ENCODE data around the gene OIP5. TPM values are rescaled to one million over a fixed set of nuclear protein-coding genes. Genes with fewer than 3 reads are reported as not detected.

Gene OIP5
- polyA plus RNA-seq, 1 donor (not counting 4 experiments of a cell fraction or from before 2014, with no cell fraction given): 9.8 TPM

- Histone ChIP-seq H3K4me2 (ENCODE audit: control insufficient read depth, extremely low read depth, insufficient read depth, low read depth, low read length) (no peak overlapping the region), H3K4me1 (ENCODE audit: control insufficient read depth, extremely low read depth, insufficient read depth, low read length) (no peaks in the 10 kb centered on the region), H3K9me3 (ENCODE audit: control insufficient read depth, low read depth, low read length) (no peaks in the 10 kb centered on the region), H3K79me2 (ENCODE audit: control insufficient read depth, insufficient read depth, low read length) (peaks cover 23% of the 10 kb centered on the region), H2AFZ (ENCODE audit: control insufficient read depth, low read length) (no peak overlapping the region), H3K27ac (ENCODE audit: control insufficient read depth, insufficient read depth, low read length) (no peak overlapping the region), H3K4me3 (ENCODE audit: control insufficient read depth in 2 of 3, extremely low read depth in 1 of 3, insufficient read depth in 2 of 3, low read depth in 1 of 3, low read length in 3 of 3) (no peak overlapping the region), H3K9ac (ENCODE audit: control insufficient read depth, extremely low read depth, insufficient read depth, low read length) (no peak overlapping the region), H4K20me1 (ENCODE audit: control insufficient read depth, extremely low read depth, insufficient read depth, low read length) (peaks cover 2% of the 10 kb centered on the region), H3K27me3 (ENCODE audit: control insufficient read depth, extremely low read depth, insufficient read depth, low read length) (no peaks in the 10 kb centered on the region), H3K9me1 (ENCODE audit: control insufficient read depth, extremely low read depth, insufficient read depth, low read length) (no peaks in the 10 kb centered on the region), H3K36me3 (ENCODE audit: control insufficient read depth in 2 of 2, extremely low read depth in 1 of 2, insufficient read depth in 2 of 2, low read length in 2 of 2) (peaks cover 4 to 13% of the 10 kb centered on the region in 2 experiments)
- no peak for TF ChIP-seq EZH2 (IDR thresholded peaks at IDR 0.05; ENCODE audit: low read length)
- no peak for DNase-seq (ENCODE audit: low read depth, low spot score)
- dilution Hi-C loops (cut with MboI; ENCODE audit: extremely low pct_ligation_motif_present, low sequenced_read_pairs): no loop called here
- no peak for FAIRE-seq
These were observed 39.9 kb downstream of the OIP5 start for GRCh38 chr15:41292521-41292920.

GRCh38 chr15:41291065-41291631 is 41.2 kb downstream of the OIP5 start:
- H3K9ac ChIP-seq (ENCODE audit: control insufficient read depth, extremely low read depth, insufficient read depth, low read length): no peak overlapping the region
- H2AFZ ChIP-seq (ENCODE audit: control insufficient read depth, low read length): no peak overlapping the region
- dilution Hi-C loops (cut with MboI; ENCODE audit: extremely low pct_ligation_motif_present, low sequenced_read_pairs): no loop called here
- FAIRE-seq (no peak), DNase-seq (ENCODE audit: low read depth, low spot score) (no peak)
- no peaks in the 10 kb centered on the region for H3K27me3 ChIP-seq (ENCODE audit: control insufficient read depth, extremely low read depth, insufficient read depth, low read length)
- no peak overlapping the region for H3K4me2 ChIP-seq (ENCODE audit: control insufficient read depth, extremely low read depth, insufficient read depth, low read depth, low read length)
- H3K9me1 ChIP-seq (ENCODE audit: control insufficient read depth, extremely low read depth, insufficient read depth, low read length): no peaks in the 10 kb centered on the region
- peaks cover 4 to 22% of the 10 kb centered on the region in 2 experiments for H3K36me3 ChIP-seq (ENCODE audit: control insufficient read depth in 2 of 2, extremely low read depth in 1 of 2, insufficient read depth in 2 of 2, low read length in 2 of 2)
- H3K9me3 ChIP-seq (ENCODE audit: control insufficient read depth, low read depth, low read length): no peaks in the 10 kb centered on the region
- no peak overlapping the region for H3K27ac ChIP-seq (ENCODE audit: control insufficient read depth, insufficient read depth, low read length)
- TF ChIP-seq EZH2 (IDR thresholded peaks at IDR 0.05; ENCODE audit: low read length) (no peak), CTCF (optimal IDR thresholded peaks at IDR 0.05 in 1 of 3, IDR thresholded peaks at IDR 0.05 in 1 of 3, conservative IDR thresholded peaks at IDR 0.05 in 1 of 3; ENCODE audit: extremely low read depth in 1 of 3, insufficient read depth in 2 of 3, low read length in 3 of 3) (no peak)
- H3K4me3 ChIP-seq (ENCODE audit: control insufficient read depth in 2 of 3, extremely low read depth in 1 of 3, insufficient read depth in 2 of 3, low read depth in 1 of 3, low read length in 3 of 3): no peak overlapping the region
- no peaks in the 10 kb centered on the region for H3K4me1 ChIP-seq (ENCODE audit: control insufficient read depth, extremely low read depth, insufficient read depth, low read length)
- peaks cover 2% of the 10 kb centered on the region for H4K20me1 ChIP-seq (ENCODE audit: control insufficient read depth, extremely low read depth, insufficient read depth, low read length)
- peaks cover 32% of the 10 kb centered on the region for H3K79me2 ChIP-seq (ENCODE audit: control insufficient read depth, insufficient read depth, low read length)

- no peaks in the 10 kb centered on the region for H3K9me1 ChIP-seq (ENCODE audit: control insufficient read depth, extremely low read depth, insufficient read depth, low read length)
- H3K79me2 ChIP-seq (ENCODE audit: control insufficient read depth, insufficient read depth, low read length): peaks cover 38% of the 10 kb centered on the region
- TF ChIP-seq CTCF (optimal IDR thresholded peaks at IDR 0.05 in 1 of 3, IDR thresholded peaks at IDR 0.05 in 1 of 3, conservative IDR thresholded peaks at IDR 0.05 in 1 of 3; ENCODE audit: extremely low read depth in 1 of 3, insufficient read depth in 2 of 3, low read length in 3 of 3): no peak
- no peak for TF ChIP-seq EZH2 (IDR thresholded peaks at IDR 0.05; ENCODE audit: low read length)
These were observed 42.4 kb downstream of the OIP5 start for GRCh38 chr15:41289953-41290352.

More at GRCh38 chr15:41289953-41290352, 42.4 kb downstream of the OIP5 start:
- H4K20me1 ChIP-seq (ENCODE audit: control insufficient read depth, extremely low read depth, insufficient read depth, low read length): peaks cover 2% of the 10 kb centered on the region
- no peak overlapping the region for H3K4me2 ChIP-seq (ENCODE audit: control insufficient read depth, extremely low read depth, insufficient read depth, low read depth, low read length)
- no peak overlapping the region for H3K9ac ChIP-seq (ENCODE audit: control insufficient read depth, extremely low read depth, insufficient read depth, low read length)
- no peaks in the 10 kb centered on the region for H3K9me3 ChIP-seq (ENCODE audit: control insufficient read depth, low read depth, low read length)
- H3K27ac ChIP-seq (ENCODE audit: control insufficient read depth, insufficient read depth, low read length): no peak overlapping the region
- peaks cover 4 to 29% of the 10 kb centered on the region in 2 experiments for H3K36me3 ChIP-seq (ENCODE audit: control insufficient read depth in 2 of 2, extremely low read depth in 1 of 2, insufficient read depth in 2 of 2, low read length in 2 of 2)
- no peaks in the 10 kb centered on the region for H3K27me3 ChIP-seq (ENCODE audit: control insufficient read depth, extremely low read depth, insufficient read depth, low read length)
- no peaks in the 10 kb centered on the region for H3K4me1 ChIP-seq (ENCODE audit: control insufficient read depth, extremely low read depth, insufficient read depth, low read length)
- dilution Hi-C loops (cut with MboI; ENCODE audit: extremely low pct_ligation_motif_present, low sequenced_read_pairs): no loop called here
- H3K4me3 ChIP-seq (ENCODE audit: control insufficient read depth in 2 of 3, extremely low read depth in 1 of 3, insufficient read depth in 2 of 3, low read depth in 1 of 3, low read length in 3 of 3): no peak overlapping the region
- no peak overlapping the region for H2AFZ ChIP-seq (ENCODE audit: control insufficient read depth, low read length)
- FAIRE-seq (no peak), DNase-seq (ENCODE audit: low read depth, low spot score) (no peak)

Measured in keratinocyte (primary cell).